ENCODE results near the gene TMEM126B.
"Not testable (repeated sequence)": the region's sequence is repeated elsewhere in the genome, so short reads cannot be mapped to it uniquely, and the experiment has no call there.

GRCh38 chr11:85609286-85609685, 19.1 kb upstream of the TMEM126B start:
- not testable (repeated sequence) for TF ChIP-seq CTCF, POLR2AphosphoS5, POLR2A (IDR thresholded peaks at IDR 0.05)

Measured in sigmoid colon (tissue), 4 donors.